Neural cell (in vitro differentiated cells): Measurements from ENCODE around the gene PCDHA7.

Source experiments
- CTCF ChIP-seq: fragments of 450-650 bp; IDR thresholded peaks from 2 replicates; pipeline ENCODE4 v1.5.1; 2014; ENCODE audit warnings: antibody characterized with exemption, mild to moderate bottlenecking, moderate library complexity; ENCODE audit not compliant: poor library complexity, severe bottlenecking
- EP300 ChIP-seq: fragments of 450-650 bp; conservative IDR thresholded peaks from 2 replicates; pipeline ENCODE4 v1.6.1; 2014; ENCODE audit warnings: antibody characterized with exemption, mild to moderate bottlenecking, moderate library complexity; ENCODE audit not compliant: poor library complexity, severe bottlenecking
- EZH2 ChIP-seq: fragments of 200-600, 300-800 bp; shearing (Covaris generic), sonication (generic); IDR thresholded peaks from 2 replicates; pipeline ENCODE4 v1.6.1; 2014; ENCODE audit warnings: antibody characterized with exemption, low read length, borderline replicate concordance, mild to moderate bottlenecking; ENCODE audit not compliant: insufficient read depth, poor library complexity, severe bottlenecking
- MXI1 ChIP-seq: fragments of 450-650 bp; conservative IDR thresholded peaks from 2 replicates; pipeline ENCODE4 v1.6.1; 2014; ENCODE audit warnings: antibody characterized with exemption, mild to moderate bottlenecking; ENCODE audit not compliant: poor library complexity, severe bottlenecking
- POLR2AphosphoS5 ChIP-seq: IDR thresholded peaks from 2 replicates; pipeline ENCODE4 v1.6.1; 2012
- RAD21 ChIP-seq: fragments of 450-650 bp; conservative IDR thresholded peaks from 2 replicates; pipeline ENCODE4 v1.6.1; 2014; ENCODE audit warnings: antibody characterized with exemption, mild to moderate bottlenecking, moderate library complexity
- REST ChIP-seq: IDR thresholded peaks from 2 replicates; pipeline ENCODE4 v1.6.1; 2012; ENCODE audit warnings: borderline replicate concordance

DNA sequence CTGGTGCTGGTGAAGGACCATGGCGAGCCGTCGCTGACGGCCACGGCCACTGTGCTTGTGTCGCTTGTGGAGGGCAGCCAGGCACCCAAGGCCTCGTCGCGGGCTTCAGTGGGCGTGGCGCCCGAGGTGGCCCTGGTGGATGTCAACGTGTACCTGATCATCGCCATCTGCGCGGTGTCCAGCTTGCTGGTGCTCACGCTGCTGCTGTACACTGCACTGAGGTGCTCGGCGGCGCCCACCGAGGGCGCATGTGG lies 23.8 kb downstream of the PCDHA7 start:
- no peak for TF ChIP-seq CTCF
- TF ChIP-seq POLR2AphosphoS5, result no peak
- no peak for TF ChIP-seq RAD21
- no peak for TF ChIP-seq EZH2
- TF ChIP-seq EP300, result no peak
- no peak for TF ChIP-seq REST
- TF ChIP-seq MXI1, result no peak
